NCI-H2107 (cell line): ENCODE results near the gene SLC31A1.
"Not testable (repeated sequence)": the region's sequence is repeated elsewhere in the genome, so short reads cannot be mapped to it uniquely, and the experiment has no call there.

Experiments used
- DNase-seq: peaks from one replicate; lab custom pipeline; 2025; lab: John Stamatoyannopoulos, UW

Gene SLC31A1

GRCh38 chr9:113266174-113266573 is 44.8 kb downstream of the SLC31A1 start:
- no peak for DNase-seq

GRCh38 chr9:113267911-113268566 is 46.7 kb downstream of the SLC31A1 start:
- DNase-seq = no peak

- no peak for DNase-seq
Observed at GRCh38 chr9:113269355-113269754, 48.0 kb downstream of the SLC31A1 start.

- no peak for DNase-seq
Observed at GRCh38 chr9:113269871-113270270, 48.5 kb downstream of the SLC31A1 start.

GRCh38 chr9:113274474-113275156 is 53.3 kb downstream of the SLC31A1 start:
- DNase-seq = peak; percentile 27

- DNase-seq = peak; percentile 95
Observed at GRCh38 chr9:113275157-113276131, 54.1 kb downstream of the SLC31A1 start, which contains the start of the genes CDC26 and PRPF4. Gene CDC26 (minus strand): TSS chr9:113275572. CDS start chr9:113272507, 3,065 bp downstream. Gene PRPF4 (plus strand): TSS chr9:113275658. CDS start chr9:113275744, 86 bp downstream.

GRCh38 chr9:113278840-113279239 is 57.5 kb downstream of the SLC31A1 start:
- no peak for DNase-seq

GRCh38 chr9:113281356-113281755 is 60.0 kb downstream of the SLC31A1 start:
- DNase-seq = no peak

GRCh38 chr9:113289091-113289490 is 67.7 kb downstream of the SLC31A1 start:
- no peak for DNase-seq

- no peak for DNase-seq
Observed at GRCh38 chr9:113290052-113290607, 68.8 kb downstream of the SLC31A1 start.

GRCh38 chr9:113293285-113293878 is 72.0 kb downstream of the SLC31A1 start:
- no peak for DNase-seq

- DNase-seq = not testable (repeated sequence)
Observed at GRCh38 chr9:113296247-113296646, 74.9 kb downstream of the SLC31A1 start.

- no peak for DNase-seq
Observed at GRCh38 chr9:113296796-113297558, 75.6 kb downstream of the SLC31A1 start.

GRCh38 chr9:113298311-113298710 is 77.0 kb downstream of the SLC31A1 start:
- no peak for DNase-seq

- DNase-seq = peak; percentile 83
Observed at GRCh38 chr9:113298924-113299770, 77.8 kb downstream of the SLC31A1 start.

GRCh38 chr9:113299800-113300292 is 78.5 kb downstream of the SLC31A1 start:
- peak; percentile 39 for DNase-seq

GRCh38 chr9:113301548-113301947 is 80.2 kb downstream of the SLC31A1 start:
- no peak for DNase-seq

- DNase-seq = no peak
Observed at GRCh38 chr9:113302792-113303418, 81.6 kb downstream of the SLC31A1 start, which contains the start of gene RNF183. Gene RNF183 (minus strand): TSS chr9:113303376. CDS start chr9:113298184, 5,192 bp downstream.

- no peak for DNase-seq
Observed at GRCh38 chr9:113306566-113306965, 85.2 kb downstream of the SLC31A1 start.
